Measurements from ENCODE around the gene KIAA2012.

The KIAA2012 gene

DNA sequence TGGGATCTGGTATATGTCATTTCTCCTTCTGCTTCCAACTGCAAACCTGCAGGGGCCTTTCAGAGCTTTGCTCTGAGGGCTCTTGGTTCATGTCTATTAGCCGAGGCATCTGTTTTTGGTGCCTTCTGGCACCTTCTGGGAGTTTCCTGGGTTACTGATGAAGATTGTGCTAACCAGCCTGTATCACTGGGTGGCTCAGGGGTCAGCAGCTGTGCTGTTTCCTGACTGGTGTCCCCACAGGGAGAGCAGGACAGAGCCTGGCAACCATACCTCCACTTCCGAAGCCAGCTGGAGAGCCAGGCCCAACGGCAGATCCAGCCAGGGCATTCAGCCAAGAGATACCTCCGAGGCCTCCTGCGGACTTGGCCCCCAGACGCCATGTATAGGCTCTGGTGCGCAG, 17.5 kb downstream of the KIAA2012 start:
- no peak for DNase-seq

DNA sequence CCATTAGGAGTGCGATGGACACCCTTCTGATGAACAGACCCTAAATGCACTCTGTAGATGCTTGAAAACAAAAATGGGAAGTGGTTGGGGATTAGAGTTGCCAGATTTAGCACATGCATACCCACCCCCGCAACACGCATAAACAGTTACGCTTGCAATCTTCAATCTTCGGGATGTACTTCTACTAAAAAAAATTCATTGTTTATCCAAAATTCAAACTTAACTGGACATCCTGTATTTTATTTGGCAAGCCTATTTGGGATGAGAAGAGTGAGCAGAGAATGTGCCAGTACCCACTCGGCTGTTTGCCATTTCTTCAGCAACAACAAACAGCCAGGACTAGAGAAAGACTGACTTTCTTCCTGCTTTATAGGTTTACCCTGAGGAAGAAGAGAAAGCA, 18.4 kb downstream of the KIAA2012 start:
- DNase-seq, result no peak

DNA sequence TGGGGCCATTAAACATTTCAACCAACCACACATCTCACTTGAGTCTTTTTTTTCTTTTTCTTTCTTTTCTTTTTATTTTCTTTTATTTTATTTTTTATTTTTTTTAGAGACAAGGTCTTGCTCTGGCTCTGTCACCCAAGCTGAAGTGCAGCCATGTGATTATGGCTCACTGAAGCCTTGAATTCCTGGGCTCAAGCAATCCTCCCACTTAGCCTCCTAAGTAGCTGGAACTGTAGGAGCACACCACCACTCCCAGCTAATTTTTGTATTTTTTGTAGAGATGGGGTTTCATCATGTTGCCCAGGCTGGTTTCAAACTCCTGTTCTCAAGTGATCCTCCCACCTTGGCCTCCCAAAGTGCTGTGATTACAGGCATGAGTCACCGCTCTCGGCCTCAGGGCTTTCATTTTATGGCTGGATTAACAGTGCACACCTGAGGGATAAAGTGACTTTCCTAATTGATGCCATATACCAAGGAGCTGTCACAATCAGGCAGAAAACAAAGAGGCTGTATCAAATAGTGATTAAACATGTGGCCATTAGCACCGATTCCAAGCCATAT, 21.5 kb downstream of the KIAA2012 start:
- DNase-seq, result no peak

DNA sequence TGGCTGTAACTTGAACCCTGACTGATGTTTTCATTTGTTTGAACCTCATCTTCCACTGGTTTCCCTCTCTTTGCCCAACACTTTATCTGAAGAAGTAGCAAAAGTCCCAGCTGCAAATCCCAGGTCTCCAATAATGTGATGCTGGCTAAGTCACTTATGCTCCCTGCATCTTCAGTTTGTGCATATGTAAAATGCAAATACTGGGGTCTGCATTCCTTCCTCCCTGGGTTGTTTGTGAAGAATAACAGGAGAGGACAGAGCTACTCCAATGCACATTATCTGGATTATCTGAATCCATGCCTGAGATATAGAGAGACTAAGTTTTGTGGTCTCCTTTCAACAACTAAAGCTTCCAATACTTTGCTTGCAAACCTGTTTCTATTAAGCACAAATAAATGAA, 22.2 kb downstream of the KIAA2012 start:
- DNase-seq, result no peak

DNA sequence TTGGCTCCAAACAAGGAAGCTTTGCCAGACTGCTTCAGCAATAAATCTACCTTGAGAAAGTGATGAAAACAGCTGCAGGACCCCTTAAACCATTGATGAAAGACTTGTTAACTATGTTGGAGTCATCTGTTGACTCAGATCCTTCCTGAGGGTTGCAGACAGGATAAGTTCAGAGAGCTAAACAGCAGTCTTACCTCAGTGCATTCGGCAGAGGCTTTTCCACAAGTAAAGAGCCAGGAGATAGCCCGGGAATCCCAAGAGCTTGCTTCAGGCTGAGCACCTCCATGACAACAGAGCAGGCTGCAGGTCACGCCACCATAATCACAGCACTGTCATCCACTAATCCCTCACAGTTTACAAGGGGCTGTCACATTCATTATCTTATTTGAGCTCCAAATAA, 23.7 kb downstream of the KIAA2012 start:
- DNase-seq, result no peak

DNA sequence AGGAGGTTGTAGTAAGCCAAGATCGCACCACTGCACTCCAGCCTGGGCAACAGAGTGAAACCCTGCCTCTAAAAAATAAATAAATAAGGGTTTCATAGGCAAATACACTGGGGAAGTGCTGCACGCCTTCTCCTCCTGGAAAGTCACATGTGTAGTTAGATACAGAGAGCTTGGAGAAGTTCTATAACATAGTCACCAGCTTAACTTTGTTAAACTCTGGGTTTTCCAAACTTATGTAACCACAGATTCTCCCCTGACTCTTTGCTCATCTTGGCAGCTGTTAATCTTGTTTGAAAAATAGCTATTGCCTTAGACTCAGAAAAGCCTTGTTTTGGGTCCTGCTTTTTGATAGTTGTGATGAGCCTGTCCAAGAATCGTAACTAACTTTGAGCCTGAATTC, 25.2 kb downstream of the KIAA2012 start:
- no peak for DNase-seq

DNA sequence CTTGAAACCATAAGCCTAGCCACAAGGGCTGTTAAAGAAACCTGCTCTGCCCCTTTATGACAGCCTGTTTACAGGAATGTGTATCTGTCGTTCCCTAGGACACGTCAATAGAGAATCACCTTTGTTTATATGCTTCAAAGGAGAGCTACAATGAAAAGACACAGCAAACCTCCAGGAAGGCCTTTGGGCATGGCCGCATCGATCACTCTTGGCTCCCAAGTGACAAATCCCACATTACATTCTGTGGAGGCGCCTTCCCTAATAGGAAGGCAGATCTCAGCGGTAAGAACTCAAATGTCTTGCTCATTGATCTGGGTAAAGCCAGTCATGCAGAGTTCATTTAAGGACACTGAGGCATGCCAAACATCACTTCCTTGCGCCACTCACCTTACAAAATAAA, 26.5 kb downstream of the KIAA2012 start:
- no peak for DNase-seq

DNA sequence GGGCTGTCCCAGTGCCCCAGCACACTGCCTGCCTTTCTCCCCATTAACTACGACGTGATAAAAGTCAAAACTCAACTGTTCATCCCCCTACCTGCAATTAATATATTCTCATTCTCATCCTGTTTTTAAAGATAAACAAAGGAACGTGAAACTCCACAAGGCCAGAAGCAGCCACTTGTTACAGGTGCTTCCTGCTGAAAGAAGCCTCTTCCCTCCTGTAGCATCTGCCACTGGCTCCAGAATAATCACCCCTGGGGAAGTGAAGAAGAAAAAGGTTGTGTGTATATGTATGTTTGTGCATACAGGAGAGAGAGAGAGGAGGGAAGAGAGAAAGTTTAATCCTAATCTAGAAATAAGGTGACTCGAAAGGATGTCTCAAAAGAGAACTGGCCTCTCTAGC, 27.1 kb downstream of the KIAA2012 start:
- DNase-seq, result no peak

DNA sequence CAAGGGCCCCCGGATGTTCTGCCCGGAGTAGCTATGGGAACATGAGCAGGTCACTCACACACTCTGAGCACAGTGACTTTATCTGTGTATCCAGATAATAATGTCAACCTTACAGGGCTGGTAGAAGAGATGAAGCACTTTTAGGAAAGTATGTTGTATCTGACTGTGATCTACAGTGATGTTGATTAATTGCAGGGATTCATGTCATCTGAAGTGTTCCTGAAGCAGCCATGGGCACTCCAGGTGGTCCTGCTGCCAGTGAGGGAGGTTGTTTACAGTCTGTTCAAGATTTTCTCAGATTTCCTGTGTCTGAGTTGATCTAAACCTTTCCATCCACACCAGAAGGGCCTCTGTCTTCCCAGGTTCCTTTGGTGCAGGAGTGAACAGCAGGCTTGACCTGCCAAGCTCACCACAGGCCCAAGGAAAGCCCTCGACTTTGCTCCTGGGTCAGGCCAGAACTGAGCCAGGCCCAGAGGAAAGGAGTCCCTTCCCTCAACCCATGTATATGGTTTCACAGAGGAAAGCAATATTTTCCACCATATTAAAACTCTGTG, 28.0 kb downstream of the KIAA2012 start:
- DNase-seq, result no peak

DNA sequence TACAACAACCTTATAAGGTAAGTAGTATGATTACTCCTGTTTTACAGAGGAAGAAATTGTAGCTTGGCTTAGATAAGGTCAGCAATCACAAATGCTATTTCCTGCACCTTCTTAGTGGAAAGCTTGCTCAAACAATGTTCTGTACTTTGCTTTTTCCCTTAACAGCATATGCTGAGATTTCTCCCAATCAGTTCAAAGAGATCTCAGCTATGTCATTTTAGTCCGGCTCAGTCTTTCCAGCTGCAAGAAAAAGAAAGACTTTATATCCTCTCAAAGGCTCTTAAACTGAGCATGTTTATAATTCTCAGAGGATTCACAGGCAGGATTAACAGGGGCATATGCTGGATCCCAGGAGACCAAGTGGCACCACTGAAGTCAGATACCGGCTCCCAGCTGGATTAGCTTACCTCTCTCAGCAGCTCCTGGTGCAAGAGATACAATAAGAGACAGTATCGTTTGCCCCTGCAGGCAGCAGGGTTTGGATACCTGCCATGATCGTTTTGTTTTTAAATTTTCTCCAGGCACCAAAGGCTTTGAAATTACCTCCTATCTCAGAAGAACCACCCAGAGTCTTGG, 29.5 kb downstream of the KIAA2012 start:
- DNase-seq, result peak in 1 of 2 experiments; percentile 13

DNA sequence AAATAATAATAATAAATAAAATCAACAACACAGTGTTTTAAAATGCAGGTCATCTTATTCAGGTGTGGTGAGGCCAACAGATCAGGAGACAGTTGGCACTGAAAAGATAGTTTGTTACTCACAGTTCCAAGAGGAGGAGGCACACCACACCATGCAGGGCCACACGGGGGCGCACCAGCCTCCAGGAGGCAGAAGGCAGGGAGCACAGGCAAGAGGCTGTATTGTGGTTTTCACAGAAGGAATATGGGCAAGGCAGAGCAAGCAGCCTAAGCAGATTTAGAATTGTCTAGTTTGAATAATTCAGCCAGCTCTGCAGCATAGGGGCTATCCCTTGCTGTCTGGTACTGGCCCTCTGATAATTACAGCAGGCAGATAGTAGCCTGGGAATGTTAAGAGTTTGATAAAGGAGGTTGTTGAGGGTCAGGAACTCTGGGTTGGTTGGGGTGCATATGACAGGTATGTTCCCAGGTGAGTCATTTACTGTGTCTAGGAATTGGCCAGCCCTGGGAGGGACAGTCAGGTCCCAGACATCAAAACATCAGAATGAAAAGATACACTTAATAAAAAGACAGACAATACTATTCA, 31.3 kb downstream of the KIAA2012 start:
- DNase-seq, result no peak

DNA sequence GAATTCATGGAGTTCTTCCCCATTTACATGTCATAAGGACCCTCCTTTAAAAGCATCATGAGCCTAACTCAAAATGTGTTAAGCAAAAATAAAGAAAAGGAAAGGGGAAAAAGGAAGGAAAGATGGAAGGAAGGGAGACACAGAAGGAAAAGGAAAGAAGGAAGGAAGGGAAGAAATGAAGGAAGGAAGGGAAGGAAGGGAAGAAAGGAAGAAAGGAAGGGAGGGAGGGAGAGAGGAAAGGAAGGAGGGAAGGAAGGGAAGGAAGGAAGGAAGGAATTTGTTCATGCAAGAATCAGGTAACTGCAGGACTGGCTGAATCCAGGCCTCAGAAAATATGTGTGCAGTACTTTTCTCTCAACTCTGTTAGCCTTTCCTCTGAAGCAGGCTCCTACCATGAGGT, 32.0 kb downstream of the KIAA2012 start:
- DNase-seq, result no peak

DNA sequence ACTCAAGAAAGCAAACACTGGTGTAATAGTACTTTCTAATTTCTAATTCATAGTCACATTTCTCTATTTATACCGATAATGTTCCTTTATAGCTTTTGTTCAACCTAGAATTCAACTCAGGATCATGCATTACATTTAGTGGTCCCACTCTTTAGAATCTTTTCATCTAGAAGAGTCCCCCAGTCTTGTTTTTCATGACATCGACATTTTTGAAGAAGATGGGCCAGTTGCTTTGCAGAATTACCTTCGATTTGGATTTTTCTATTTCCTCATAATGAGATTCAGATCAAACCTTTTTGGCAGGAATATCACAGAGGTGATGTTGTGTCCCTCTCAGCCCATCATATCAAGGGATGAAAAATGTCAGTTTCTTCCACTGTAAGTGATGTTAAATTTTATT, 35.3 kb downstream of the KIAA2012 start:
- no peak for DNase-seq

DNA sequence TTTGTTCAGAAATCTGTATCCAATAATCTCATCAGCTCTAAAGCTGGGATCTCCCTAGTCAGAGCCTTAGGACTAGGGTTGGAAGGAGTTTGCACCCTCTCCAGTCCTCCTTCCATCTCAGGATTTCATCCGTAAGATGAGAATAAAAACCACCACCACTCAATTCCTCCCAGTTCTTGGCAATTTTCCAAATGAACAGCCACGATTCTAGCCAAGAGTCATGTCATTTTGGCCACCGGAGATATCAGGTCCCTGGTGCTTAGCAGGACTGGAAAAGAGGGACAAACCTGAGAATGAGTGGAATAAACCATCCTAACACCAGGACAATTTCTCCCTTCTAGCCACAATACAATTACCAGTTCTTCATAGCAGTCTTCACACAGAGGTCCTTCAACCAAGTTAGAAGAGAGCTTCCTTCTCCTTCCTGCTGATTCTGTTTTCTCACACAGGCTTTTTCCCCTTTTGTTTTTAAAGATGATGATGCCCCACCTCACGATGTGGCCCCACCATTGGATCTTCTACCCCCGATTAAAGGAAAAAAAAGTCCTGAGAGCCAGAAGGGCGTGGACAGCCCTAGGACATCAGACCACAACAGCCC, 36.2 kb downstream of the KIAA2012 start:
- DNase-seq, result no peak

DNA sequence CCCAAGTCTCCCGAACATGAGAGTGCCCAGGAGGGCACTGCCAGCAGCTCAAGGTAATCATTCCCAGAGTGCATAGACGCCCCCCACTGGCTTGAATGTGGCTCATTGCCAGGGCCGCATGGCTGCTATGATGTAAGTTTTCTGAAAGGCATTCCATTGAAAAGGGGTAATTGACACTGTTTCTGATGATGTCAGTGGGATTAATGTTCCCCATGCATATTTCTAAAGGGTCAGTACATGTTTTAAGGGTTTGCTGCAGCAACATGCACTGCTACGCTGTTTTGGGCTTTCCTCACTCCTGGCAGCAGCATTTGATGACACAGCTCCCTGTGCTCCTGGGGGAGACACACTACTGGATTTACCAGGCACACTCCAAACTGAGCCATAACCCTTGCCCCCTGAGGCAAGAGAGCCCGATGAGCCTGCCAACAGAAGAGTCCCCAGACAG, 36.7 kb downstream of the KIAA2012 start:
- DNase-seq, result no peak

DNA sequence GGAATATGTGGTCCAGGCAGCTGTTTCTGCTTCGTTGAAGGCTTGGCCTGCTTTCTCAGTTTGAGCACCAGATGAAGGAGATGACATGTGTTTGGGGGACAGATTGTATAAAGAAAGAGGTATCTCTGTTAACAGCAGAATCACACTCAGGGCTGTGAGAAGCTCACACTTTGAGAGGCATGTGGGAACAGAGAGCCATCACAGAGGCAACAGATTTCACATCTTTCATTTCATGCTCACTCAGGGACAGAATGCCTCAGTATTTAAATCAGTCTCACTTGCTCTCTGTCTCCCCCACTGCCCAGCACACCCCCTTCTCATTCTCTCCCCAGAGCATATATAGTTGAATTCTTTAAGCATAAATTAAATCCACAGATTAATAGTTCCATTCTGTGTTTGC, 37.4 kb downstream of the KIAA2012 start:
- no peak for DNase-seq

DNA sequence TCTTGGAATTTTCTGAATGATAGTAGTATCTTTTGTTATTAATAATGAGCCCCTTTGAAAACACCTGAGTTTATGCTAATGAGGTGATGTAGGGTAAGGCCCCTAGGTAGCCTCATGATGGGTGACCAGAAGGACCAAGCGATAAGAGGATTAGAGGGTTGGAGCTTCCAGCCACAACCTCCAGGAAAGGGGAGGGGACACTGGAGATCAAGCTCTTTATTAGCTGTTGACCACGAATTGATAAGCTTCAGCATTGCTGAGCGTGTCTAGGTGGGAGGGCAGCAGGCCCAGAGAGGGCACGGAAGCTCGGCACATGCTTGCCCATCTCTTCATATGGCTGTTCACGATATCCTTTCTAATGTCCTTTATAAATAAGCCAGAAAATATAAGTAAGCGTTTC, 39.0 kb downstream of the KIAA2012 start:
- DNase-seq, result no peak

DNA sequence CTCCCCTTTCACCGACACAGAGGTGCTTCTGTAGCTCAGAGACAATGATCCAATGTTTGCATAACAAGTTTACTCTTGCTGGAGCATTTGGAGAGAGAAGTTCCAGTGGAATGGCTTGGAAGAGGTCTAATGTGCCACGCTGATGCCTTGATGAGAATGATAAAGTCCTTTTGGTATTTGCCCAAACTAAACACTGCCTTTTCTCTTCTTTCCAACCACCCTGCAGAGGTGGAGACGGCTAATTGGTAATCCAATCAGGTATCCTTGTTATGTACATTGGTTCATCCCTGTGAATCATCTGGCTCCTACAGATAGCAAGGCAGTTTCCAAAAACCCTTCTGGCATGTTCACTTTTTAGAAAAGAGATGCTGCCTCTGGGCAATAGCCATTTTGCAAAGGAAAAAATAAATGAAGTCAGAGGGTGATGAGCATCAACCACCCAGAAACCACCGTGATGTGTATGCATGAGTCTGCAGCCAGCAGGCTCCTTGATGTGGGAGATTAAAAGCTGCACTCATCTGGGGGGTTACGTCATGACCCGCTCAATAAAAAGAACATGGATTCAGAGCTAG, 40.6 kb downstream of the KIAA2012 start:
- DNase-seq, result no peak

DNA sequence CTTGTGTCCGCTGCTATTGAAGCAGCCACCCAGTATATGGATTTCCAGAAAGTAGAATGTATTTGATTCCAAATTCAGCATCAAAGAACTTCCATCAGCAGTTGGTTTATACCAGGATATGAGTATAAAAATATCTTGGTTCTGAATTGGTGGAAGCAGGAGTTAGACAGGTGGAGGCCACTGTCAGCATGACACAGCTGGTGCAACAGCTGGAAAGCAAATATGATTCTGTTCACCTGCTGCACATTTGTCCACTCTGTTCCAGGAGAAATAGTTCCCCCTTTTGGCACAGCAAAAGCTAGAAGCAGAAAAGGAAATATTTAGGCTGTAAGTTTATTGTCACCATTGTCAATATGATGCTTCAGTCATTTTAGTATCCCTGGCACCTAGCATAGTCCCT, 41.2 kb downstream of the KIAA2012 start:
- DNase-seq, result no peak

DNA sequence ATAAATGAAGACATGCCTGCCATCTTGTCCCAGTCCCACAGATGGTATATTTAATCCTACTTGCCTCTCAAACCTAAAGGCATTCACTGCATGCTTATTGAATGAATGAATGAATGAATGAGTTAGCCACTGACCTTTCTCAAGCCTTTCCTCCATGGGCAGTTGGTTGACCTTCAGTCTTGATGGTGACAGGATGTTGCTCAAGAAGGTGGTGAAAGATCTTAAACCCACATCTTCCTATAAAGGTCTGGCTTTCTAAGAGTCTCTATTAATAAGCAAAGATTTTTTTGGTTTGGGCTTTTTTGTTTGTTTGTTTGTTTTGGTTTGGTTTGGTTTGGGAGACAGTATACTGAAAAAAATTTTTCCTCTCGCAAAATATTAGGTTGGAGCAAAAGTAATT, 41.7 kb downstream of the KIAA2012 start:
- no peak for DNase-seq

DNA sequence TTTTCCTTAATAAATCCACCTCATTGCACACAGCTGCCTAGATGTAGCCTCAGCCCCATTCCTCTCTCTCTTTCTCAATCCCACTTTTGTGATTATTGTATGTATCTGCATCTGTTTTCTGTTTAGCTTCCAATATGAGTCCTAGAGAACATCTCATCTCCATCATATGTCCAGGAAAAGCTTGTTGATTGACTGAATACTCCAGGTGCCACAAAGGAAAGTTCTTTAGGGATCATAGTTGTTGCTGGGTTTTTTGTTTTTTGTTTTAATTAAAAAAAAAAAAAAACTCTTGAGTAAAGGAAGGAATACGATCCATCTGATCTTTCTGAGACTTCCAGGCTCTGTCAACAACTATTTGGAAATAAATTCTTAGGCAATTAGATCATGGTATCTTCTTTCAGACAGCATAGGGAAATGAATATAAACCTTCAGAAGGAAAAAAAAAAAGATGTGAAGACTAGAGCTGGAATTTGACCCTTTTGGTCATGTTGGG, 42.5 kb downstream of the KIAA2012 start:
- no peak for DNase-seq

DNA sequence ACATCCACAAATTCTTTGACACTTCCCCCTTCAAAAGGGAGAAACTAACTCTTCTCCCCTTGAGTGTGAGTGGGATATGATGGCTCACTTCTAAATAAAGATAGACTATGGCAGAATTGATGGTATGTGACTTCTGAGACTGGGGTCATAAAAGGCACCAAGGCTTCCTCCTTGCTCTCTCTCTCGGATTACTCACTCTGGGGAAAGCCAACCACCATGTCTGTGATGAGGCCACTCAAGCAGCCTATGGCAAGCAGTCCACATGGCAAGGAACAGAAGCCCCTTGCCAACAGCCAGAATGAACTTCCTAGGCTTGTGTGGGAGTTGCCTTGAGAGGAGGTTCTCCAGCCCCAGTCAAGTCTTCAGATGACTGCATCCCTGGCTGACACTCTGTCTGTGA, 43.6 kb downstream of the KIAA2012 start:
- DNase-seq, result no peak

DNA sequence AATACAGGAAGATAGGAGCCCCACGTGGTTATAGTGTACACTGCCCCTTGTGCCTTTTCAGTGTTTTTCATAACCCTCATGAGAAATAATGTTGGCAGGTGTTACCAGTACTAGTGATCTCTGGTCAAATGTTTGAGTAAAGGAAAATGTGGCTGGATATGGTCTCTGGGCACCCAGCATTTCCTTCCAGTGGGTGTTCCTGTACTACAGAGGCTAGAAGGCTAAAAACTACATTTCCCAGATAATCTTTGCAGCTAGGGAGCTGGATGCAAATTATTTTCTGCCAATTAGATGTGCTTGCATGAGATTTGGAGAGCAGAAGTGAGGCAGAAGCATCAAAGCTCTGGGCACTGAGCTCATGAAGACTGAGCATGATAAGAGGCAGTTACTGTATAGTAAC, 45.1 kb downstream of the KIAA2012 start:
- no peak for DNase-seq

DNA sequence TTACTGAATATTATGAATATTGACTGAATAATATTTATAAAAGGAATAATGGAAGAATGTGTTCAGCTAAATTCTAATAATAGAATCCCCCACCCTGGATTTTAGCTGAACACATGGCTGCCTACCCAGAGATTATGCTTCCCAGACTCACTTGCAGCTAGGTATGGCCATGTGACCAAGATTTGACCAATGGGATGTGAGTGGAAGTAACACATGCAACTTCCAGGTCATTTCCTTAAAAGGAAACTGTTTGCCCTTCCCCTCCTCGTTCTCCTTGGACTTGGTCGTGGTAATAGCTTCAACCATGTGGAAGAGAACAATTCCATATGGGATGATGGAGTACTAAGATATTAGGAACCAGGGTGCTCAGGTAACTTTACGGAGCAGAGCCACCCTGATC, 47.8 kb downstream of the KIAA2012 start:
- DNase-seq, result no peak

Data from NCI-H2081 (cell line).